Activated CD4-positive, alpha-beta T cell treated with anti-CD3 and anti-CD28 coated beads, Interleukin-2, amount 50 U/mL, for 16 hours (primary cell): ENCODE results near the gene FAU.

Experiments
- DNase-seq: peaks from one replicate; pipeline ENCODE4 v3.0.0-alpha.2; 2020

The FAU gene

GRCh38 chr11:65135633-65136145, 13.8 kb upstream of the FAU start:
- DNase-seq = no peak

- peak; percentile 95 for DNase-seq
Observed at GRCh38 chr11:65134952-65135632, 13.2 kb upstream of the FAU start.

- peak; percentile 90 for DNase-seq
Observed at GRCh38 chr11:65134240-65134951, 12.5 kb upstream of the FAU start, which contains the start of gene SYVN1. TSS of gene SYVN1 (minus strand) at chr11:65134519. CDS start at chr11:65133601, 918 bp downstream.

GRCh38 chr11:65133724-65134123, 11.8 kb upstream of the FAU start:
- DNase-seq = no peak

GRCh38 chr11:65132988-65133700, 11.2 kb upstream of the FAU start:
- DNase-seq = peak; percentile 63

GRCh38 chr11:65132238-65132987, 10.5 kb upstream of the FAU start:
- DNase-seq = no peak

- DNase-seq = no peak
Observed at GRCh38 chr11:65131895-65132237, 9.9 kb upstream of the FAU start.

GRCh38 chr11:65131417-65131776, 9.5 kb upstream of the FAU start:
- DNase-seq = no peak

GRCh38 chr11:65130631-65131416, 8.9 kb upstream of the FAU start:
- DNase-seq = no peak

- DNase-seq = no peak
Observed at GRCh38 chr11:65129649-65130441, 7.9 kb upstream of the FAU start.

GRCh38 chr11:65128182-65129145, 6.5 kb upstream of the FAU start:
- DNase-seq = no peak

- DNase-seq = no peak
Observed at GRCh38 chr11:65127473-65128181, 5.7 kb upstream of the FAU start.

- DNase-seq = no peak
Observed at GRCh38 chr11:65126624-65127274, 4.8 kb upstream of the FAU start.

GRCh38 chr11:65125197-65126056, 3.5 kb upstream of the FAU start:
- DNase-seq = no peak

- DNase-seq = no peak
Observed at GRCh38 chr11:65124480-65125196, 2.7 kb upstream of the FAU start.

GRCh38 chr11:65121447-65121864, 478 bp downstream of the FAU start:
- peak; percentile 25 for DNase-seq

- no peak for DNase-seq
Observed at GRCh38 chr11:65120831-65121230, 1.1 kb downstream of the FAU start.
